Measurements from ENCODE around the gene SYT10.

DNA sequence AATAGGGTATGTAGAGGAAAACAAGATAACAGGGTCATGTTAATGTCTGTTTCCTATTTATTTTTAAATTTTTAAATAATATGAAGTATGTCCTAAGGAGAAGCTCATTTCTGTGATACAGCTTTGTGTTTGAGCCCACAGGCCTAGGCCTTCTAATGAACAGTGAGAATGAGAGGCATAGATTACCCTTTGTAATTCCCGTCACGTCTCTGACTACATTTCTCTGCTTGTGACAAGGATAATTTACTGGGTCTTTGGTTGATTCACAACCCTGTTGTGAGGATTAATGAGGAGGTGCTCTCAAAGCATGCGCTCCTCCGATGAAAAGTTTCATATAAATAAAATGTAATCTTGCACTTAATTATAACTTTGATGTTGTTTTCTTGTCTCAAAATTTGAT is 56.1 kb downstream of the SYT10 start:
- TF ChIP-seq, protein P1, sequence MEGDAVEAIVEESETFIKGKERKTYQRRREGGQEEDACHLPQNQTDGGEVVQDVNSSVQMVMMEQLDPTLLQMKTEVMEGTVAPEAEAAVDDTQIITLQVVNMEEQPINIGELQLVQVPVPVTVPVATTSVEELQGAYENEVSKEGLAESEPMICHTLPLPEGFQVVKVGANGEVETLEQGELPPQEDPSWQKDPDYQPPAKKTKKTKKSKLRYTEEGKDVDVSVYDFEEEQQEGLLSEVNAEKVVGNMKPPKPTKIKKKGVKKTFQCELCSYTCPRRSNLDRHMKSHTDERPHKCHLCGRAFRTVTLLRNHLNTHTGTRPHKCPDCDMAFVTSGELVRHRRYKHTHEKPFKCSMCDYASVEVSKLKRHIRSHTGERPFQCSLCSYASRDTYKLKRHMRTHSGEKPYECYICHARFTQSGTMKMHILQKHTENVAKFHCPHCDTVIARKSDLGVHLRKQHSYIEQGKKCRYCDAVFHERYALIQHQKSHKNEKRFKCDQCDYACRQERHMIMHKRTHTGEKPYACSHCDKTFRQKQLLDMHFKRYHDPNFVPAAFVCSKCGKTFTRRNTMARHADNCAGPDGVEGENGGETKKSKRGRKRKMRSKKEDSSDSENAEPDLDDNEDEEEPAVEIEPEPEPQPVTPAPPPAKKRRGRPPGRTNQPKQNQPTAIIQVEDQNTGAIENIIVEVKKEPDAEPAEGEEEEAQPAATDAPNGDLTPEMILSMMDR (IDR thresholded peaks at IDR 0.05), result no peak
- TF ChIP-seq RFX5 (IDR thresholded peaks at IDR 0.05; ENCODE audit: low read length), result no peak
- no peak for TF ChIP-seq POLR2AphosphoS5 (IDR thresholded peaks at IDR 0.05; ENCODE audit: low read depth, low read length)
- no peak for TF ChIP-seq YY1 (IDR thresholded peaks at IDR 0.05; ENCODE audit: low read depth)
- no peak for TF ChIP-seq NFIC (IDR thresholded peaks at IDR 0.05; ENCODE audit: borderline replicate concordance)
- TF ChIP-seq, protein P2, sequence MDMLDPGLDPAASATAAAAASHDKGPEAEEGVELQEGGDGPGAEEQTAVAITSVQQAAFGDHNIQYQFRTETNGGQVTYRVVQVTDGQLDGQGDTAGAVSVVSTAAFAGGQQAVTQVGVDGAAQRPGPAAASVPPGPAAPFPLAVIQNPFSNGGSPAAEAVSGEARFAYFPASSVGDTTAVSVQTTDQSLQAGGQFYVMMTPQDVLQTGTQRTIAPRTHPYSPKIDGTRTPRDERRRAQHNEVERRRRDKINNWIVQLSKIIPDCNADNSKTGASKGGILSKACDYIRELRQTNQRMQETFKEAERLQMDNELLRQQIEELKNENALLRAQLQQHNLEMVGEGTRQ (IDR thresholded peaks at IDR 0.05; ENCODE audit: borderline replicate concordance, low read depth, low read length), result no peak
- TF ChIP-seq EZH2phosphoT487 (IDR thresholded peaks at IDR 0.05; ENCODE audit: borderline replicate concordance, low read depth), result no peak
- TF ChIP-seq RAD21 (IDR thresholded peaks at IDR 0.05; ENCODE audit: low read length), result no peak
- no peak for TF ChIP-seq SIN3A (IDR thresholded peaks at IDR 0.05; ENCODE audit: borderline replicate concordance, low read depth, low read length)
- TF ChIP-seq, protein P3, sequence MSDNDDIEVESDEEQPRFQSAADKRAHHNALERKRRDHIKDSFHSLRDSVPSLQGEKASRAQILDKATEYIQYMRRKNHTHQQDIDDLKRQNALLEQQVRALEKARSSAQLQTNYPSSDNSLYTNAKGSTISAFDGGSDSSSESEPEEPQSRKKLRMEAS (IDR thresholded peaks at IDR 0.05; ENCODE audit: low read depth), result no peak
- no peak for TF ChIP-seq CHD2 (IDR thresholded peaks at IDR 0.05; ENCODE audit: low read length, partially characterized antibody)
- no peak for TF ChIP-seq FOSL2 (IDR thresholded peaks at IDR 0.05; ENCODE audit: borderline replicate concordance, low read depth)
